ENCODE measurements around the gene ECM2.

ECM2 gene

GRCh38 chr9:92529124-92529523 is 6.7 kb downstream of the ECM2 start:
- Histone ChIP-seq H3K27ac (ENCODE audit: low read length) (no peak overlapping the region), H3K4me1 (ENCODE audit: insufficient read depth, low read length) (no peaks in the 10 kb centered on the region), H3K4me2 (ENCODE audit: insufficient read depth, low read length) (no peak overlapping the region), H3K79me2 (ENCODE audit: insufficient read depth, low read length) (no peaks in the 10 kb centered on the region), H2AFZ (ENCODE audit: low read depth, low read length) (no peak overlapping the region), H3K36me3 (ENCODE audit: insufficient read depth, low read length) (no peaks in the 10 kb centered on the region), H3K9ac (ENCODE audit: low read depth, low read length) (no peak overlapping the region), H4K20me1 (ENCODE audit: insufficient read depth, low read length) (no peaks in the 10 kb centered on the region), H3K9me3 (ENCODE audit: insufficient read depth, low read length, severe bottlenecking) (no peaks in the 10 kb centered on the region), H3K27me3 (ENCODE audit: insufficient read depth, low read length, poor library complexity) (no peaks in the 10 kb centered on the region), H3K4me3 (ENCODE audit: low read depth in 1 of 2, low read length in 2 of 2) (no peak overlapping the region)
- TF ChIP-seq CTCF (IDR thresholded peaks at IDR 0.05; ENCODE audit: borderline replicate concordance, extremely low read depth, low read length, poor library complexity, severe bottlenecking) (no peak), EZH2 (IDR thresholded peaks at IDR 0.05; ENCODE audit: borderline replicate concordance, low read depth, low read length, severe bottlenecking) (no peak)
- no peak for ATAC-seq (ENCODE audit: insufficient read depth, low read depth)
- no peak for DNase-seq

- no peaks in the 10 kb centered on the region for H3K27me3 ChIP-seq (ENCODE audit: insufficient read depth, low read length, poor library complexity)
- H3K9me3 ChIP-seq (ENCODE audit: insufficient read depth, low read length, severe bottlenecking): no peaks in the 10 kb centered on the region
- DNase-seq (no peak), ATAC-seq (ENCODE audit: insufficient read depth, low read depth) (no peak)
- no peaks in the 10 kb centered on the region for H3K4me1 ChIP-seq (ENCODE audit: insufficient read depth, low read length)
- no peak overlapping the region for H3K4me3 ChIP-seq (ENCODE audit: low read depth in 1 of 2, low read length in 2 of 2)
- no peak overlapping the region for H3K9ac ChIP-seq (ENCODE audit: low read depth, low read length)
- TF ChIP-seq EZH2 (IDR thresholded peaks at IDR 0.05; ENCODE audit: borderline replicate concordance, low read depth, low read length, severe bottlenecking): no peak
- TF ChIP-seq CTCF (IDR thresholded peaks at IDR 0.05; ENCODE audit: borderline replicate concordance, extremely low read depth, low read length, poor library complexity, severe bottlenecking): no peak
- no peak overlapping the region for H3K4me2 ChIP-seq (ENCODE audit: insufficient read depth, low read length)
- no peak overlapping the region for H3K27ac ChIP-seq (ENCODE audit: low read length)
- no peaks in the 10 kb centered on the region for H4K20me1 ChIP-seq (ENCODE audit: insufficient read depth, low read length)
- no peaks in the 10 kb centered on the region for H3K79me2 ChIP-seq (ENCODE audit: insufficient read depth, low read length)
- no peaks in the 10 kb centered on the region for H3K36me3 ChIP-seq (ENCODE audit: insufficient read depth, low read length)
- H2AFZ ChIP-seq (ENCODE audit: low read depth, low read length): no peak overlapping the region
Measured at GRCh38 chr9:92528522-92528849, 7.3 kb downstream of the ECM2 start.

GRCh38 chr9:92527832-92528521 is 7.8 kb downstream of the ECM2 start:
- H3K27me3 ChIP-seq (ENCODE audit: insufficient read depth, low read length, poor library complexity): no peaks in the 10 kb centered on the region
- ATAC-seq (ENCODE audit: insufficient read depth, low read depth) (no peak), DNase-seq (no peak)
- H3K4me2 ChIP-seq (ENCODE audit: insufficient read depth, low read length): no peak overlapping the region
- no peaks in the 10 kb centered on the region for H3K36me3 ChIP-seq (ENCODE audit: insufficient read depth, low read length)
- no peak for TF ChIP-seq CTCF (IDR thresholded peaks at IDR 0.05; ENCODE audit: borderline replicate concordance, extremely low read depth, low read length, poor library complexity, severe bottlenecking)
- no peak for TF ChIP-seq EZH2 (IDR thresholded peaks at IDR 0.05; ENCODE audit: borderline replicate concordance, low read depth, low read length, severe bottlenecking)
- H4K20me1 ChIP-seq (ENCODE audit: insufficient read depth, low read length): no peaks in the 10 kb centered on the region
- H3K79me2 ChIP-seq (ENCODE audit: insufficient read depth, low read length): no peaks in the 10 kb centered on the region
- no peak overlapping the region for H3K4me3 ChIP-seq (ENCODE audit: low read depth in 1 of 2, low read length in 2 of 2)
- no peak overlapping the region for H3K27ac ChIP-seq (ENCODE audit: low read length)
- H3K4me1 ChIP-seq (ENCODE audit: insufficient read depth, low read length): no peaks in the 10 kb centered on the region
- no peak overlapping the region for H3K9ac ChIP-seq (ENCODE audit: low read depth, low read length)
- H2AFZ ChIP-seq (ENCODE audit: low read depth, low read length): no peak overlapping the region
- no peaks in the 10 kb centered on the region for H3K9me3 ChIP-seq (ENCODE audit: insufficient read depth, low read length, severe bottlenecking)
